ENCODE data around the gene FRS2.

FRS2 gene

GRCh38 chr12:69502345-69503081 lies 32.3 kb downstream of the FRS2 start:
- DNase-seq: no peak

- DNase-seq: no peak
Measured at GRCh38 chr12:69508091-69508490, 37.9 kb downstream of the FRS2 start.

GRCh38 chr12:69508621-69509020 lies 38.4 kb downstream of the FRS2 start:
- DNase-seq: no peak

- no peak for DNase-seq
Measured at GRCh38 chr12:69509308-69509736, 39.1 kb downstream of the FRS2 start.

- DNase-seq: peak; percentile 64
Measured at GRCh38 chr12:69509904-69510827, 40.0 kb downstream of the FRS2 start.

- no peak for DNase-seq
Measured at GRCh38 chr12:69511016-69511415, 40.8 kb downstream of the FRS2 start.

GRCh38 chr12:69511469-69512267 lies 41.5 kb downstream of the FRS2 start:
- DNase-seq: no peak

GRCh38 chr12:69512820-69513219 lies 42.6 kb downstream of the FRS2 start:
- no peak for DNase-seq

- DNase-seq: no peak
Measured at GRCh38 chr12:69513297-69513696, 43.1 kb downstream of the FRS2 start.

- DNase-seq: no peak
Measured at GRCh38 chr12:69514111-69514510, 43.9 kb downstream of the FRS2 start.

GRCh38 chr12:69514845-69515244 lies 44.7 kb downstream of the FRS2 start:
- DNase-seq: no peak

GRCh38 chr12:69515394-69515930 lies 45.3 kb downstream of the FRS2 start:
- DNase-seq: no peak

- DNase-seq: no peak
Measured at GRCh38 chr12:69516950-69517349, 46.8 kb downstream of the FRS2 start.

GRCh38 chr12:69517406-69517805 lies 47.2 kb downstream of the FRS2 start:
- DNase-seq: no peak

GRCh38 chr12:69519871-69520270 lies 49.7 kb downstream of the FRS2 start:
- no peak for DNase-seq

GRCh38 chr12:69523433-69524330 lies 53.5 kb downstream of the FRS2 start:
- no peak for DNase-seq

- DNase-seq: no peak
Measured at GRCh38 chr12:69524331-69524630, 54.1 kb downstream of the FRS2 start.

GRCh38 chr12:69524755-69525469 lies 54.7 kb downstream of the FRS2 start:
- no peak for DNase-seq

- DNase-seq: no peak
Measured at GRCh38 chr12:69527506-69528272, 57.5 kb downstream of the FRS2 start.

GRCh38 chr12:69529021-69529420 lies 58.8 kb downstream of the FRS2 start:
- no peak for DNase-seq

- DNase-seq: no peak
Measured at GRCh38 chr12:69533844-69534243, 63.7 kb downstream of the FRS2 start.

Measured in NCI-H1092 treated with DMSO at 0.1 percent for 48 hours (cell line).